ENCODE data around the gene DPF3.

DNA sequence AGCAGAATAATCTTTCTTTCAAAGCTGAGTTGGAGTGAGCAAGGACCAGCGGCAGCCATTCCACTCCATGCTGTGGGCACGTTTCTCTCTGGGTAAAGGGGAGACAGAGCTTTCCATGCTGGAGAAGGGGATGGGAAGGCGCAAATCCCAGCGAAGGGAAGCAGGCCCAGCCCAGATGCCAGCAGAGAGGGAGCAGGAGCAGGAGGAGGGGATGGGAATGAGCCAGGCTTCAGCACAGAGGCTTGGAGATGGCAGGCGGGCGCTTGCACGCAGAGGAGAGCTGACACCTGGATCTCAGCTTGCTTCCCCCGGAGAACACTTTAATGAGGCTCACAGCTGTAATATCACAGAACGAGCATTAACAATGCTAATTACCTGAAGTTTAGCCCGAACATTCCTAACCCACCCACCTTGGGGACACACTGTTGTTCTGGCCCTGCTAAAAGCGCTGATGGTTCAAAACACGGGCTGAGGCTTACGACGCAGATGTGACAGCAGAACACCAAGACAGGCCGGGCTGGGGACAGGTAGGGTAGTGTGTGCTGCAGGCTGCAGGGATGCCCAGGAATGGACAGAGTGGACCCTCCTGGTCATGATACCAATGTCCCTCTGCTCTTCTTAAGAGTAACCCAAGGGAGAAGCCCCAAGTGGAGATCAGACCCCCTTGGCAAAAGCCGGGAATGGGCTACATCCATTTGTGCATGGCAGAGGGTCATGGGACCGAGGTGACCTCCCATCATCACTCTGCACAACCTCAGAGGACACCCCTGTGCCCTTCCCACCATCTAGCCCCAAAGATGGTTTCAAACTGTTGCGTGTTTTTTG is 288.6 kb downstream of the DPF3 start:
- TF ChIP-seq, protein P1, sequence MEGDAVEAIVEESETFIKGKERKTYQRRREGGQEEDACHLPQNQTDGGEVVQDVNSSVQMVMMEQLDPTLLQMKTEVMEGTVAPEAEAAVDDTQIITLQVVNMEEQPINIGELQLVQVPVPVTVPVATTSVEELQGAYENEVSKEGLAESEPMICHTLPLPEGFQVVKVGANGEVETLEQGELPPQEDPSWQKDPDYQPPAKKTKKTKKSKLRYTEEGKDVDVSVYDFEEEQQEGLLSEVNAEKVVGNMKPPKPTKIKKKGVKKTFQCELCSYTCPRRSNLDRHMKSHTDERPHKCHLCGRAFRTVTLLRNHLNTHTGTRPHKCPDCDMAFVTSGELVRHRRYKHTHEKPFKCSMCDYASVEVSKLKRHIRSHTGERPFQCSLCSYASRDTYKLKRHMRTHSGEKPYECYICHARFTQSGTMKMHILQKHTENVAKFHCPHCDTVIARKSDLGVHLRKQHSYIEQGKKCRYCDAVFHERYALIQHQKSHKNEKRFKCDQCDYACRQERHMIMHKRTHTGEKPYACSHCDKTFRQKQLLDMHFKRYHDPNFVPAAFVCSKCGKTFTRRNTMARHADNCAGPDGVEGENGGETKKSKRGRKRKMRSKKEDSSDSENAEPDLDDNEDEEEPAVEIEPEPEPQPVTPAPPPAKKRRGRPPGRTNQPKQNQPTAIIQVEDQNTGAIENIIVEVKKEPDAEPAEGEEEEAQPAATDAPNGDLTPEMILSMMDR (IDR thresholded peaks at IDR 0.05) = no peak
- TF ChIP-seq POLR2A (IDR thresholded peaks at IDR 0.05) = no peak

All from heart left ventricle (tissue), 13 donors.